Activated CD4-positive, CD25-positive, alpha-beta regulatory T cell treated with anti-CD3 and anti-CD28 coated beads, Interleukin-2, amount 50 U/mL, for 16 hours (primary cell): Measurements from ENCODE around the gene ARID3C.
A peak's percentile ranks its signal among the peaks of the same experiment; 100 is the strongest.

Experiments used
- DNase-seq: peaks from one replicate; pipeline ENCODE4 v3.0.0-alpha.2; 2020; ENCODE audit warnings: low read depth, low spot score

The ARID3C gene

GRCh38 chr9:34594177-34594576, 34.7 kb downstream of the ARID3C start:
- DNase-seq: no peak

- no peak for DNase-seq
Observed at GRCh38 chr9:34592895-34593601, 35.8 kb downstream of the ARID3C start.

GRCh38 chr9:34591917-34592866, 36.7 kb downstream of the ARID3C start:
- no peak for DNase-seq

DNA sequence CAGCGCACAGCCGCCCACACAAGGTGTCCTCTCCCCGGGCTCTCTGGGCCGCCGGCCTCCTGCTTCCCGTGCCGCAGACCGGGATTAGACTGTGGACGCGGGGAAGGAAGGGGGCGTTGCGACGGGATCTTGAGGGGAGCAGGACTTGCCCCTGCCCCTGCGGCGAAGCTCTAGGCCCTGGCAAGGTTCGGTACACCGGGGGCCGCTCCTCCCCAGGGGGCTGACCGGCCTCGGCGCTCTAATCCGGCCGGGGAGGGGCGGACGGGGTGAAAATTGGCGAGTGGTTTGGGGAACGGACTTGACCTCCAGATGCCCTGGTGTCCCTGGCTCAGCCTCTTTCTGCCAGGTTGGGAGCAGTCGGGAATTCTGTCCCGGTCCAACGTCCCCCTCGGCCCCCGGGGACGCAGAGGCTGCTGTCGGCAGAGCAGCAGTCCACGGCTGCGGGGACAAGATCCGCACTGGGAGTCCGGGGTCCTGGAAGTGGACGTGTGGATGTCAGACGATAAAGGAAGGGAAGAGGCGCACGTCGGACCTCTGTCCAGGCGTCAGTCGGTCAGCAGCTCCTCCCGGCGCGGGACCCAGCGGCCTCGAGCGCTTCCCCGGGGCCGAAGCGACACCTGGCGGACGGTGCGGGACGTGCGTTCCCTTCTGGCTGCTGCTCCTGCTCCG, 37.5 kb downstream of the ARID3C start:
- DNase-seq: peak; percentile 57

DNA sequence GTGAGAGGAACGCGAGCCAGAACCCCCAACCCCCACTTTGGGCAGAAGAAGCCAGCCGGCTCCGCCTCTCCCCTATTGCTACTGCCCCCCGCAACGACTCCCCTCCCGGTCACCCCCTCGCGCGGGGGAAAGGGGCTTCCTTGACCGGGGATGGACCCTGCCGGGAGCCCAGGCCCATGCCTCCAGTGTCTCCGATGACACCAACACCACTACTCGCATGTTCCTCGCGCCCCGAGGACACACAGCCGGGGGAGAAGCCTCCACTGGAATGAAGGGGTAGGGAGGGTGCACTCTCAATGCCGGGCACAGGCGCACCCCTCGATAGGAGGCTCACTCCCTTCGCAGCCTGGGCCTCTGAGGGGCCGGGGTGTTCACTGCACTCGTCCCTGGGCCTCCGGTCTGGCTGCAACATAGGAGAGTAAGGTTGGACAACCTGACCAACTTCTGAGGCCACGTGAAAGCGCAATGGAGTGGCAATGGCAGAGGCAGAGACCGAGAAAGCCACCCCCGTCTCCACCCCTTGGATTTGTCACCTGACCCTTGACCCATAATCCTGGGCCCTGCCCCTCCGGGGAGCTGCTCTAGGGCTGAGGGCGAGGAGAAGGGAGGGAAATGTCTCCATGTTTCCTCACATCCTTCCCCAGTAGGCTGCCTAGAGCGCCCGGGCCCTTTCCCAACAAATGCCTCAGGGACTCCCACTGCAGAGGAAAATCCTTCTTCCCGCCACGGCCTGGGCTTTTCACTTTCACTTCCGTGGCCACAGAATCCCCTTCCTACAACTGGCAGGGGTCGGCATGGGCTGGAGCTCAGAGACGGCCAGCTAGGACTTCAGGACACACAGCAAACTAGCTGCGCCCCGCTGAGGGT, 38.3 kb downstream of the ARID3C start:
- DNase-seq: no peak

DNA sequence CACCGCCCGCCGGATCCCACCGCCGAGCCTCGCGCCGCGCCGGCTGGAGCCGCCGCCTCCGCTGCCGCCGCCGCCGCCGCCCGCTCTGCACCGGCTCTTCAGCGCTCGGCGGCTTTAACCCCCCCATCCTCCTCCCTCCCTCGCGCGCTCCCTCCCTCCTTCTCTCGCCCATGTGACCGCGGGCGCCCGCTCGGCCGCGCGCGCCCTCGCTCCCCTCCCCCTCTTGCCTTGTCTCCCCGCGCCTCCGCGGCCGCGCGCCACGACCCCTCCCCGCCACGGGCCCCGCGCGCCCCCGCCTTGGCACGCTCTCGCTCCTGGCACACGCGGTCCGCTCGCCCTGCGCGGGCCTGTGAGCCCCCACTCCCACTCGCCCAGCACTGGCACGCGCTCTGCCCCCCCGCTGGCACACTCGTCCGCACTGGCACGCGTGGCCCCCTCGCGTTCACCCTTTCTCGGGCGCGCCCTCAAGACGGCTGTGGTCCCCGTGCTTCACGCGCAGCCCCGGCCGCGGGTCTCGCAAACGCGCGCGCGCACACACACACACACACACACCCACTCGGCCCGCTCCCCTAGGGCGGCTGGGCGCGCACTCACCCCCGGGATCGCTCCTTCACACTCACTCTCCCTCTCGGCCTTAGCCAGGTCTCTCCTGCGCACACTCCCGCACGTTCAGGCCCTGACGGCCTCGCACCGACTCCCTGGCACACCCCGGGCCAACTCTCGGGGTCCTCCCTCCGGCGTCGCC, 39.1 kb downstream of the ARID3C start, which contains the start of gene CNTFR:
Gene CNTFR (minus strand): TSS at position 89 of the 745 bp plus-strand sequence. CDS start 20,743 bp downstream, outside the sequence.
- DNase-seq: no peak

DNA sequence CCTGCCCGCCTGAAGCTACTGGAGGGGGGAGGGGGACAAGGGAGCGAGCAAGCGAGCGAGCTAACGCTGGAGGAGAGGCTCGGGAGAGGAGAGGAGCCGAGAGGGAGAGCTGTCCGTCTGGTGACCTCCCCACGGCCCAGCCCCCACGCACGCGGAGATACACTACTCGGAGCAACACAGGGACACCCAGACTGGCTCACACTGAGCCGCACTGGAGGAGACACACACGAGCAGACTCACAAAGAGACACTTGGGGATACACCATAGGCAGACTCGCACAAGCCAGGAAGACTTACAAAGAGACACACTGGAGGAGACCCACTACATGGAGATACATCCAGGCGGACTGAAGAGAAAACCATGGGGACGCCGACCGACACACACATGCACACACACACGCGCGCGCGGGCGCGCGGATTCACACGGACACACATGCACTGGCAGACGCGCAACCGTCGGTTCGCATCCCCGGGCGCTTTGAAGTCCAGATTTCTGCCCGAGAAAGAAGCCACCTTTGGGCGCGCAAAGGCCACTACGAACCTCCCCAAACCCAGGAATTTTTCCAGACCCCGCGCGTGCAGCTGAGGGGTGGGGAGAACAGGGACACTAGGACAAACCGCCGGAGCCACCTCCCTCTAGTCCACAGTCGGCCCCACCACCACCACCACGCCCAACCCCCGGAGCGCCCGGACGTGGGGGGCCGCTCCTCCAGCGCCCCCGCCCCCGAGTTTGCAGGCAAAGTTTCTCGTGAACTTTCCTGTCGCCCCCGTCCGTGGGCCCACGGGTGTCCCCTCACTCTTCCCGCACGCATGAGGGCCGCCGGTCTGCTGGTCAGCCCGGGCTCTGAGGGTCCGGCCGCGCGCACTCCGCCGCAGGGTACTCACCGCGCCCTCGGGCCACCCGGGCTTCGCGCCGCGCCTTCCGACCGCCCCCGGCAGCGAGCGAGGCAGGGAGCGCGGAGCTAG, 39.9 kb downstream of the ARID3C start:
- no peak for DNase-seq

- no peak for DNase-seq
Observed at GRCh38 chr9:34587271-34587670, 41.6 kb downstream of the ARID3C start.

DNA sequence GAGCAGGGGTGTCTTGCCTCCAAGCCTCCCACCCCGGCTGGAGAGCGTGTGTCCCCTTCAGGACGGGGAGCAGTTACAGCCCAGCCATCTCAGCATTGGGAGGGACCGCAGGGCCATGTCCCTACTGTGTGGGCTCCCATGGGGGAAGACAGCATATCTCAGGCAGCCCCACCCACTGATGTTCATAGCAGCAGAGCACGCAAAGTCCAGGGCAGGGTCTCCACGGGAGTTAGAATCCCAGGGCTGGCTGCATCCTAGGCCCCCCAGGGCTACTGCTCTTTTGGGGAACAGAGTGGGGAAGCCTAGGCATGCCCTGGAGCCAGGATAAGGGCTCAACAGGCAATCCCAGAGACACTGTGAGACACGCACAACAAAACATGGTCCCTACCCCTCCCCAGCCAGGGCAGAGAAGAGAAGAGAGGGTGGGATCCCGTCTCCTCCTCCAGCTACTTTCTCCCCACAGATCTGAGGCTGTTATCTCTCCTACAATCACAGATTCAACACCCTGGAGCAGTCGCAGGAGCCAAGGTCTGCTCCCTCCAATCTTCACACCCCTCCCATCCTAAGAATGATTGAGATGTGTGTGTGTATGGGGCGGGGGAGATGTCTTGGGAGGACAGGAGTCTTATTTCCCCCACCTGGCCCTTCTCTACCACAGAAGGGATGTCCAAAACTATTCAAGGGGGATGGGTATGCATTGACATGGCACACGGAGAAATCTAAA, 42.8 kb downstream of the ARID3C start:
- no peak for DNase-seq

- no peak for DNase-seq
Observed at GRCh38 chr9:34584970-34585369, 43.9 kb downstream of the ARID3C start.

DNA sequence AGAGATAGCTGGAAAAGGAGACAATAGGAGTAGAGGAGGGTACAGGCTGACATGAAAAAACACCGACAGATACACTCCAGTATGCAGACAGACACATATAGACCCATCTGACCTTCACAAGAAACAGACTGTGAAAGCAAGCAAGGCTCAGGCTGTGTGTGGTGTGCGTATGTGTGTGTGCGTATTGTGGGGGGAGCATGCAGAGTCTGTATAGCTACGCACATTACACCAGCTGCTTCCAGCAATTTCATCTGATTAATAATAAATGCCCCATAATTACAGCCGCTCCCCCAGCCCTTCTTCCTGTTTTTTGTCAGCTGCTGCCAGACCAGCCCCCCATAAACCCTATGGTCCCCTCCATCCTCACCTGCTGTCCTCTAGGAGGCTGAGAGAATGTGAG, 46.1 kb downstream of the ARID3C start:
- no peak for DNase-seq

GRCh38 chr9:34581318-34581717, 47.5 kb downstream of the ARID3C start:
- no peak for DNase-seq

GRCh38 chr9:34580358-34580757, 48.5 kb downstream of the ARID3C start:
- no peak for DNase-seq

- DNase-seq: no peak
Observed at GRCh38 chr9:34579808-34580163, 49.1 kb downstream of the ARID3C start.

- DNase-seq: no peak
Observed at GRCh38 chr9:34579104-34579807, 49.6 kb downstream of the ARID3C start.

GRCh38 chr9:34578241-34579103, 50.4 kb downstream of the ARID3C start:
- DNase-seq: no peak
